RPMI8226 (cell line): Measurements from ENCODE around the gene OFD1.
A peak's percentile ranks its signal among the peaks of the same experiment; 100 is the strongest.
"Not testable (repeated sequence)": the region's sequence is repeated elsewhere in the genome, so short reads cannot be mapped to it uniquely, and the experiment has no call there.

Experiments used
- DNase-seq: peaks from one replicate; pipeline ENCODE4 v3.0.0-alpha.2; 2015

OFD1 gene

DNA sequence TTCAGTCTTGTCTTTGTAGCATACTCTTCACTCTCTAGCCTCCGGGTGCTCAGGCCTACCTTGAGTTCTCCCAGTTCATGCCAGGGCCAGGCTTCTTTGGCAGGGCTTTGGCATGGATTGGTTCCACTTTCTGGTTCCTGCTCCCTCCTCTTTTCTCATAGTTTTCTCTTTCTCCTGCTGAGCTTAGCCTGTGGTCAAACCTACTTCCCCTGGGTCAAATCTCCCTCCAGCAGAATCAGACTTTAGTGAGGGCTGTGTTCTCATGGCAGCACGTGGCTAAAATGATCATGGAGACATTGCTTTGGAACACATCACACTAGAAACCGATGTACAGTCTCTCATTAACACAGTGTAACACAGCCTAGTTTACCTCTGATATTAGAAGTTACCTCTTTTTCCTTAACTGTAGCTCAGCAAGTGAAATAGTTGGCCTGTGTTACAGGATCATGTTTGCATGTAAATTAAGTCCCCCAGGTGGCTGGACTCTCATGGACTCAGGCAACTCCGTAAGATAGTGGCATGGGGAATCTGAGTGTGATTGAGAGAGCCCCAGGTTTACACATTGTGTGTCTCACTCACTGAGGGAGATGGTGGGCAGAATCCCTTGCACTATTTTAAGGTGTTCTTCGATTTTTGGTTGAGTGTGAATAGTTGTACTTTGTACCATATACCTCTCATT, 32.3 kb upstream of the OFD1 start:
- no peak for DNase-seq

DNA sequence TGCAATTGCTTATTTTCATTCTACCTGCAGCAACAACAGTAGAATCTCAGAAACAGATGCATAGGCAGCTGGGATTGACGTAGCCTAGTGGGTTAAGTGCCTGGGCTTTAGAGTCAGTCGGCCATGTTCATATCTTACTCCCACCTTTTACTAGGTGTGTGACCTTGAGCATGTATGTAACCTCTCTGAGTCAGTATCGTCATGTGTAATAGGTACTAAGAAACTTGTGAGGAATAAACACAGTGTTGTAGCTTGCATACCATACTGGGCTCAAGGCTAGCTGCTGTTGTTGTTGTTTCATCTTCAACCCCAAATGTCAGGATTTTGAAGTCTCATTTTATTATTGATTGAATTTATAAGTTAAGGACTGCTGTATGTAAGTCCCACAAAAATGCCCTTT, 31.4 kb upstream of the OFD1 start:
- DNase-seq = no peak

DNA sequence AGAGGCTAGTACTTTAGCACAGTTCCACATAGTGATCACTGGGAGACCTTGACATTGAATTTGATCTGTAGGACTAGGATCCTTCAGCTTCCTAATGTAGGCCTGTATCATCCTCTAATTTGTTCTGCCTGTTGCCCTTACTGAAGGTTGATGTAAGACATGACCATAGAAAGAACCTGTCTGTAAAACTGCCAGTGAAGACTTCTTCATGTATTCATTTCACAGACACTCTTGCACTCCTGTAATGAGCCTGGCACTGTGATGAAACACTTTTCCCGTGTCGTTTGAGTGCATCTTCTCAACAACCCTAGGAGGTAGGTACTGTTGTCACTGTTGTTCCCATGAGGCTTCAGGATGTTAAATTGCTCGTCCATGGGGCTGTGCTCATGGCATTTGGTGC, 31.0 kb upstream of the OFD1 start:
- no peak for DNase-seq

DNA sequence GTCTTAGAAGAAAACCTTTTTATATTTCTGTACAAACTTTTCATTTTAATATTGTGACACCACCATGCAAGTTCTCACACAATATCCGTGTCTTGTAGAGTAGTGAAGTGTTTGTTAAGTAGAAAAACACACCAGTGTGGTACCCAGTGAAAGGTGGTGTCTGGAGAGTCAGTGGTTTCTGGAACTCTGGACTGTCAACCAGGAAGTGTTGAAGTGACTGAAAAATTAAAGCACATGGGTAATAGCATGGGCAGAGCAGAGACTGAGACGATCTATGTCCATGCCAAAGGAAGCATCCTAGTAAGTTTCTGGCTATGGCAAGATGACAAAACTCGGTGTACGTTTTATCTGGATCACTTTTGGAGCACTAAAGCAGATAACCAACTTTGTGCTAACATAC, 23.4 kb upstream of the OFD1 start:
- DNase-seq = no peak

DNA sequence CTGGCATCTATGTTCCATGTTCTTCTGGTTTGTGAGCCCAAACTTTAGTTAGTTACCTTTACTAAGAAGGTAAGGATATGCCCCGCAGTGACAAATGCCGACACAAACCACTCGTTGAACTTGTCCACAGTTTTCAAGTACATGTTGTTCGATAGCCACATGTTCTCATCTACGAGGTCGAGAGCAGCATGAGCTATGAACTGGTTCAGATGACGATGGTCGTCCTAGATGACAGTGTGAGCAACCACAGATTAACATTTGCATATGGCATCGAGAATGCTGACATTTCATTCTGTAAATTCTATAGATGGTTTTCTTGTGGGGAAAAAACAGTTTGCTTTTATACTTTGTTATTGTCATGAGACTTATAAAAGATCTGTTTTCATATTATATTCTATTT, 18.1 kb upstream of the OFD1 start:
- DNase-seq = no peak

DNA sequence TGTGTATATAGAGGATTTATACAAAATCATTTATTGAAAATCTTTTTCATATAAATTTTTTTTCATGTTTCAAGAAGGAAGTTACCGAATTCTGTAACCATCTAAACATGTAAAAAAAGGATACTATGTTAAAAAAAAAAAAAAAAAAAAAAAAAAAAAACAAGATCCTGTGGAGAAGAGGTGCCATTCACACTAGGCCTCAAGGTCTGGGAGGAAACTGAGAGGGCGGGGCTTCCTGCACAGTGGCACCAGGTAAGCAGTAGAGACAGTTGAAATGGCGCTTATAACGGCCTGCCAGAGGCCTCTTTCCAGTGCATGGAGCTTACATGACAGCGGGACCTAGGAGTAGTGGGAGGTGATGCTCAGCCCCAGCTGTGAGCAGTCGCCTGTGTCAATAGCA, 17.6 kb upstream of the OFD1 start:
- DNase-seq = peak; percentile 20

DNA sequence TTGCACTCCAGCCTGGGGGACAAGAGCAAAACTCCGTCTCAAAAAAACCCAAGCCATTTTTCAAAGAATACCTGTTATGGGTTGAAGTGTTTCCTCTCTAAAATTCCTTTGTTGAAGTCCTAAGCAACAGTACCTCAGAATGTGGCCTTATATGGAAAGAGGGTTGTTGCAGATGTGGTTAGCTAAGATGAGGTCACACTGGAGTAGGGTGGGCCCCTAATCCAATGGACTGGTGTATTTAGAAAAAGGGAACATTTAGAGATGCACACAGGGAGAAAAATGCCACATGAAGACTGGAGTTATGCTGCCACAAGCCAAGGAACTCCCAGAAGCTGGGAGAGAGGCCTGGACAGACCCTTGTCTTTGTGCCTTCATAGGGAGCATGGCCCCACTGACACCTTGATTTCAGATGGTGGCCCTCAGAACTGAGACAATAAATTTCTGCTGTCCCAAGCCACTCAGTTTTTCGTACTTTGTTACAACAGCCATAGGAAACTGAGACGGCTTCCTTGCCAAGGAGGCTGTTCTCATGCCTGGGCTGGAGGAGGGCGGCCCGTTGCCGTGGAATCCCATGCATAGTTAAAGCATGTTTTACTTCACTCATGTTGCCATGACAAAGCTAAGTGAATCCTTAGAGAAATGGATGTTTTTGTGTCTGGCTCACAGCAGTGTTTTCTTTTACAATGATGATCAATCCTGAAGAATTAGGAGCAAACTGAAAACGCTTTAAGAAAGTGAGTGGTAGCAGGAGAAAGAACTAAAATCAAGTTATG, 16.7 kb upstream of the OFD1 start:
- DNase-seq = no peak

DNA sequence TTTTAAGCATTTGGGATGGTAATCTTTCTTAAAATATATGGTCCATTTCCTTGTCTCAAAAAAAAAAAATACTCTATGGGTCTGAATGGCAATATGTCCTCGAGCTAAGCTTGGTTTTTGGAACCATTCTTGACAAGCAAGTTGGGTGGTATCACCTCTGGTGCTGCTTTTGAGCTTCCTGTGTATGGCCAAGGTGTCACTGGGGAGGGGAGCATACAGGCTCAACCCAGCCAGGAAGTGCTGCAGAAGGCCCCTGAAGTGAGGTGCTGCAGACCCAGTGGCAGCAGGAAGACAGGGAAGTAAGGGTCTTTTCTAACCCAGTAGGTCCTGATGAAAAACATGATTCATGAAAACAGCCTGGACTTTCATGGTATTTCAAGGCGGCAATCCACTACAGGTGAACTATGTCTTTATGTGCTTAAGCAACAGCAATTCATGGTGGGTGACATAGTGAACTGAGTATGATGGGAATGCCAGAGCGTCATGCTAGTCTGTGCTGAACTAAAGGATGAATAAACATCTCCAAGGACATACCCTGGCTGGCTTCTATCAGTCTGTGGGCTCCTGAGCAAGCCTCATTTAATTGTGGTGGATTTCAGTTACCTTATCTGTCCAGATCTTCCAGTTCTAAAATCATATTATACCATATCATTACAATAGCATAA, 15.2 kb upstream of the OFD1 start:
- no peak for DNase-seq

DNA sequence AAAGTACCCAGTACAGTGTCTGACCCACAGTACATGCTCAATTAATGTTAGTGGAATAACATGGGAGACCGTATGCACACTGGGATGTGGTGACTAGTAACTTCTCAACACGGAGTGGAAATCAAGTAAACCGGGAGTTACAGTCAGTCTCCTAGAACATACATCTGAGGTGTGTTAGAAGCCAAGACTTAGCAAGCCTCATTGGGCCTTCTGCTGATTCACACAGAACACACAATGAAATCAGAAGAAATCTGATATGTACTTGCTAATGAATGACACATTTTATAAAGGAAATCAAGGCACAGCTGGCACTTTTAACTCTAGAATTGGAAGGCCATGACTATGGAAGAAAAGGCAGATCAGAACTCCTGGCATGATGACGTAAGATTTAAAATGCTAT, 13.2 kb upstream of the OFD1 start:
- no peak for DNase-seq

DNA sequence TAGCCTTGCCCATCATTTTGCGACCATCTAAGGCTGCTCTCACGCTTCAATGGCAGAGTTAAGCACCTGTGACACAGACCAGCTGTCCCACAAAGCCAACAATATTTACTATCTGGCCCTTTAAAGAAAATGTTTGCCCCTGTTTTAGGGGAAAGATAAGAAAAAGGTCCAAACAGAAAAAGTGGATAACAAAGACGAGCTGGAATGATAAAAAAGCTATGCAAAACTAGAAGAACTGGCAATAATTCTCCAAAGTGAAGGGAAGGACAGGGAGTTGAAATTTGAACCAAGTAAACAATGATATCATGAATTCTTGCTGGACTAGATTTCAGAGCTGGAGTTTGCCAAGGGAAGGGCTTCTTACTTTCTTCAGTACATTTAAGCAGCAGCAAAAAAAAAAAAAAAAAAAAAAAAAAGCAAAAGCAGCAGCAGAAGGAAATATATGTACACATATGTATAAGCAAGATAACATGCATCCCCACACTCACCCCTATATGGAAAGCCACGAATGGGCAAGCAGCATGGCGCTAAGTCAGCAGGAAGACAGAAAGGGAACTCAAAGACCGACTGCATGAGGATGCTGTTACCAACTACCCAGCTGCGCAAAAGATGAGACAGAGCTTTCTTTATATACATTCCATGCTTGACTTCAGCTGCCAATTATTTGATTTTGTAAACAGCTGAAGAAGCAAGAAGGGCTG, 12.6 kb upstream of the OFD1 start:
- DNase-seq = peak; percentile 22

DNA sequence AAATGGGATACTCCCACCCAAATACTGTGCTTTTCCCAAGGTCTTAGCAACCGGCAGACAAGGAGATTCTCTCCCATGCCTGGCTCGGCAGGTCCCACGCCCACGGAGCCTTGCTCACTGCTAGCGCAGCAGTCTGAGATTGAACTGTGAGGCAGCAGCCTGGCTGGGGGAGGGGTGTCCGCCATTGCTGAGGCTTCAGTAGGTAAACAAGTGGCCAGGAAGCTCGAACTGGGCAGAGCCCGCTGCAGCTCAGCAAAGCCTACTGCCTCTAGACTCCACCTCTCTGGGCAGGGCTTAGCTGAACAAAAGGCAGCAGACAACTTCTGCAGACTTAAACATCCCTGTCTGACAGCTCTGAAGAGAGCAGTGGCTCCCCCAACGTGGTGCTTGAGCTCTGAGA, 9.7 kb upstream of the OFD1 start:
- DNase-seq = not testable (repeated sequence)

DNA sequence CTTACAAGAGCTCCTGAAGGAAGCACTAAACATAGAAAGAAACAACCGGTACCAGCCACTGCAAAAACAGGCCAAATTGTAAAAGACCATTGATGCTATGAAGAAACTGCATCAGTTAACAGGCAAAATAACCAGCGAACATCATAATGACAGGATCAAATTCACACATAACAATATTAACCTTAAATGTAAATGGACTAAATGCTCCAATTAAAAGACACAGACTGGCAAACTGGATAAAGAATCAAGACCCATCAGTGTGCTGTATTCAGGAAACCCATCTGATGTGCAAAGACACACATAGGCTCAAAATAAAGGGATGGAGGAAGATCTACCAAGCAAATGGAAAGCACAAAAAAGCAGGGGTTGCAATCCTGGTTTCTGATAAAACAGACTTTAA, 8.0 kb upstream of the OFD1 start:
- not testable (repeated sequence) for DNase-seq

DNA sequence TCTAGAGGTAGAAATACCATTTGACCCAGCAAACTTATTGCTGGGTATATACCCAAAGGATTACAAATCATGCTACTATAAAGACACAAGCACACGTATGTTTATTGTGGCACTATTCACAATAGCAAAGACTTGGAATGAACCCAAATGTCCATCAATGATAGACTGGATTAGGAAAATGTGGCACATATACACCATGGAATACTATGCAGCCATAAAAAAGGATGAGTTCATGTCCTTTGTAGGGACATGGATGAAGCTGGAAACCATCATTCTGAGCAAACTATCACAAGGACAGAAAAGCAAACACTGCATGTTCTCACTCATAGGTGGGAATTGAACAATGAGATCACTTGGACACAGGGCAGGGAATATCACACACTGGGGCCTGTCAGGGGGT, 4.0 kb upstream of the OFD1 start:
- DNase-seq = not testable (repeated sequence)

DNA sequence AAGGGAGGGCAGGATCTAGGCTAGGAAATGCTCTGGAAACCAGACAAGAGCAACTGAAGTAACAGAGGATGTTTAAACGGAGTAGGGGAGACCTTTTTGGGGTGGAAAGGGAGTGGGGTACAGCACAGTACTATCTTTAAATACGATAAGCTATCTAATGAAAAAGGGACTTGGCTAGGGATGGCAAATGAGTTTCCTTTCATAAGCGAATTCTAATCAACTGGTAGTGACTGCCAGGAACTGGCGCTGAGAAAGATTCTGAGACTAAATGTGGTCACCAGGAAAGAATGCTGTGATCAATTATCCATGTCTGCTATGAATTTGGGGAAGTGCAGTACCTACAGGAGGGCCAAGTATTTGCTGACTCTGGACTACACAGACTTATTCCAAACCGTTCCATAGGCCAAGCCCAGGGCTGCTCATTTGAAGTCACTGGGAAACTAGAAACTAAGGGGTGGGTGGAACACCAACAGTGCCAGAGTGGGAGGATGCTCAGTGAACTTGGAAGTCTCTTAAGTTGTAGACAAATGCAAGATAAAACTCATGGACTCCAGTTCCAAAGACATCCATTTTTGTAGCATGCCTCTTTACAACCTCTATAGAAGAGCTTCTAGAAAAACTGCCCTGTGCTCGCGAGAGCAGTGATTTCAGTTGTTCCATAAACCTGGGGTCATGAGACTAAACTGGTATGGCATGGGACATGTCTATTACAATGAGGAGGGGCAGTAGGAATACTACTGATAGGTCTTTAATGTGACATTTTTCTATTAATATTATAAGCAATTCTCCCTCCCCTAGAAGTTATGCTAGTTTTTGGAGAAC, 2.1 kb upstream of the OFD1 start:
- no peak for DNase-seq

DNA sequence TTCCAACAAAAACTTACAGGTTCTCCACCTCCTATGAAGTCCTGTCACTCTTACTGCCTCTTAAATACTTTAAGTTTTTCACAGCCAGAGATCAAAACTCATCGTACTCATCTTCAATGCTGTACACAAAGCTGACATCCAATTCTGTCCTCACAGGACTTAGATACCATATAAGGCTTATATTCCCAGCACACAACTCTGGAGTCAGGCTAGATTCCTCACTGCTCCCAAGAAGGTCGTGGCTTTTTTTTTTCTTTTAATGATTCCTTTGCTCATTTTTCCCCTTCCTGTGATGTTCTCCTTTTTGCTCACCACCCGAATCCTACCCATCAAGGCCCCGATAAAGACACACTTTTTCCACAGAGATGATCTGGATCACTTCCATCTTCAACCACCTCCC, 1.0 kb upstream of the OFD1 start:
- DNase-seq = no peak

DNA sequence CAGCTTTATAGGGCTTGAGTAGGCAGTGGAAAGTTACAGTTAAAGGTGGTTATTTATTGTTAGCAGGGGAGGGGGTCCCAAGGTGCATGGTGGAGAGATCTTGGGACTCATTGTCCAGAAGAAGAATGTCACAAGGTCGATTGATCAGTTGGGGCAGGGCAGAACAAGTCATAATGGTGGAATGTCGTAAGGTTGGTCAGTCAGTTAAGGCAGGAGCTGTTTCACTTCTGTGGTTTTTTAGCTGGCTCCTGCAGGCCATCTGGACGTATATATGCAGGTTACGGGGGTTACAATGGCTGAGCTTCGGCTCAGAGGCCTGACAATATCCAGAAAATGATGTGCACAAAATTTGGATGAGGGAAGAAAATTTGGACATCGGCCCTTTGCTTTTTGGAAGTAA, 7.1 kb downstream of the OFD1 start:
- no peak for DNase-seq

DNA sequence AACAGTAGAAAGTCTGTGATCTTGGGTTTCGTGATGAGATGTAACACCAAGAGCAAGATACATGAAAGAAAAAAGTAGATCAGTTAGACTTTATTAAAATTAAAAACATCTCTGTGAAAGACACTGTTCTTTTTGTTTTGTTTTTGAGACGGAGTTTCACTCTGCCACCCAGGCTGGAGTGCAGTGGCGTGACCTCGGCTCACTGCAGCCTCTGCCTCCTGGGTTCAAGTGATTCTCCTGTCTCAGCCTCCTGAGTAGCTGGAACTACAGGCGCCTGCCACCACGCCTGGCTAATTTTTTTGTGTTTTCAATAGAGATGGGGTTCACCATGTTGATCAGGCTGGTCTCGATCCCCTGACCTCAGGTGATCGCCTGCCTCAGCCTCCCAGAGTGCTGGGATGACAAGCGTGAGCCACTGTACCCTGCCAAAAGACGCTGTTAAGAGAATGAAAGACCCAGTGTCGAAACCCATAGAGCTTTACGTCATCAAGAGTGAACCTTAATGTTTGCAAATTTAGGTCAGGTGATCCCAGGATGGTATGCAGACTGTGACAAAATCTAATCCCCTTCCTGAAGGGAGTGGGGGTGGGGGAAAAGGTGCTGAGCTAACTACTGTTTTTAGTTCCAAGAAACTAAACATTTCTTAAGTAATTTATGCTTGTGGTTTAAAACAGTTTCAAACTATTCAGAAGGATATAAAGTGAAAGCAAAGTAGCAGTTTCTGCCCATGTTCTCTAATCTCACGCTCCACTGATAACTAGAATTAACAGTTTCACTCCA, 8.0 kb downstream of the OFD1 start:
- peak; percentile 53 for DNase-seq

DNA sequence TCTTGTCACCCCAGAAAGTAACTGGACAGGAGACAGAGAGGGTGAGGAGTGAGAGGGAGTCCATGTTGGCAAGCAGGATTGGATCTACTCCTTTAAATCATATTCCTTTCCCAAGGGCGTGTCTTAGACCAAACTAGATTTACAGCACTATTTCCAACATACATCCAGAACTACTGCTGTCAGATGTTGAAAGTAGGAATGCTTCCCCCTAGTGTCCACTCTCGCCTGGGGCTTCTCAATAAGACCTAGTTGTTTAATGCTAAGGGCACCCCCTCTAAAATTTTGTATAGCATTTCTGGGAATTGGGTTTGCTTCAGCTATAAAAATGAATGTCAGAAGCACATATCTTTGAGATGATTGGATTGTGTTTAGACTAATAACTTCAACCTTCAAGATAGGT, 13.3 kb downstream of the OFD1 start:
- peak; percentile 45 for DNase-seq

DNA sequence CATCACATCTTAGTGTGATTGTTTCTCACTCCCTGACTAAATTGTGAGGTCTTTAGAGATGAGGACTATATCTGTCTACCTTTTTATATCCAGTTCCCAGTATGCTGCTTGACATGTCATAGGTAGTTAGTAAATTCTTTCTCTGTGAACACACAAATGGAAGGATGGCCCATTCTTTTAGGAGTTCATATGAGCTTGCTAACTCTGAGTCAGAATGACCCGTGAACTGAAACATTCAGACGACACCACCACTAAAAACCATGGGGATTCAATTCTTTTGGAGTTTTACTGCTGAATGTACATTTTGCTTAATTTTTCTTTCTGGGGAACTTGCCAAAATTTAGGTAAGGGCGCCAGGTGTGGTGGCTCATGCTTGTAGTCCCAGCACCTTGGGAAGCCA, 13.9 kb downstream of the OFD1 start:
- peak; percentile 70 for DNase-seq

DNA sequence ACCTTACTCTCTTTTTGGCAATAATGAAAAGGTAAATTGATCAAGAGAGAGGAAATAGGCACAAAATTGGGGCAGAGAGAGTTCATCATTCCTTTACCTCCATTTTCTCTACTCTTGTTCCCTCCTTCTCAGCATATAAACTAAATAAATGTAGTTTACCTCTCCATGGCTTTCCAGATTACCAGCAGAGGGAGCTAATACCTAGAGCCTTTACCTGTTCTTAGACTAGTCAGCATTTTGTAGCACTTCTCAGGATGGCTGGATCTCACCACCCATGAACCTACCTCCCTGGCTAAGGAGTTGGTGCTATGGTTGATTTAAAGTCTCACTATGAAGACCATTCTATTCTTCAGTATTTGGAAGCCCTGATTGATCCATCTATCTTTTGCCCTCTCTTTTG, 15.7 kb downstream of the OFD1 start:
- peak; percentile 78 for DNase-seq

DNA sequence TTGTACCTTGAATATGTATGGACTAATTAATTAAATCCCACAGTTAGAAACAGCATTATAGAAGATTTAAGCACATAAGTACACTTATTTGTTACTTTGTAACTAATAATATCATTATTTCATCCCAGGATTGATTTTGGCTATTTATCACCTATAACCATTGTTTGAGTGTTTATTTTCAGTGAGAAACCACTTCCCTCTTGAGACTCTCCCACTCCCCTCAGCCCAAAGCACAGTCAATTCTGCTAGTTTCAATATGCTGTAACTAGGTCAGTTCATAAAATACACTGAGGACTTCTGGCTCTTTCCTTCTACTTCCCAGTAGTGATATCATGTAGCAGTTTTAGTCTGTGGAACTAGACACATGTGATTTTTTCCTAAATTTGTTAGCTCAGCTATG, 16.3 kb downstream of the OFD1 start:
- peak; percentile 31 for DNase-seq

DNA sequence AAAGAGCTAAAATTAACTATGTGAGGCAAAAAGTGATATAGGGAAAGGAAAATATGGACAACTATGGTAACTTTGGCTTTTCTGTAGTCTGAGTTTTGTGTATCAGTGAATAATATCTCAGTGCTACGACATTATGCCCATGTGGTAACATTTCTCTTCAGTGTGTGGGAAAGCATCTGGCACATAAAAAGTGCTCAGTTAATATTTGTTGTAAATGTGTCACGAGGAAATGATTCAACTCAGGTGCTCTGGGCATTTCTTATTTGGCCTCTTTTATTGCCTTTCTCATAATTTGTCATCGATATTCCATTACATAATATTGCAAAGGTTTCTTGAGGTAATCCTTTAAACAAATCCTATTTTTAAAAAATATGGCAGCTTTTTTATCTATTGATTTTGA, 17.6 kb downstream of the OFD1 start:
- DNase-seq = no peak
